Epithelial cell of esophagus (primary cell): ENCODE results near the gene HIP1.
A peak's percentile ranks its signal among the peaks of the same experiment; 100 is the strongest.
"Not testable (repeated sequence)": the region's sequence is repeated elsewhere in the genome, so short reads cannot be mapped to it uniquely, and the experiment has no call there.

Source experiments
- DNase-seq: peaks from one replicate; pipeline ENCODE4 v3.0.0; 2010; ENCODE audit warnings: low read depth
- H3K4me3 ChIP-seq: 2 replicates; pipeline ENCODE4 v1.5.1; 2011; ENCODE audit warnings: mild to moderate bottlenecking, low read length, control low read depth
- CTCF ChIP-seq: IDR thresholded peaks from 2 replicates; pipeline ENCODE4 v1.5.1; 2011; ENCODE audit warnings: low read depth, mild to moderate bottlenecking, low read length, control low read depth, inconsistent platforms; ENCODE audit not compliant: insufficient read depth; ENCODE audit errors: missing control alignments

The HIP1 gene

GRCh38 chr7:75689246-75690099 is 49.3 kb downstream of the HIP1 start:
- DNase-seq: no peak
- H3K4me3 ChIP-seq: no peak overlapping the region
- TF ChIP-seq CTCF: no peak

DNA sequence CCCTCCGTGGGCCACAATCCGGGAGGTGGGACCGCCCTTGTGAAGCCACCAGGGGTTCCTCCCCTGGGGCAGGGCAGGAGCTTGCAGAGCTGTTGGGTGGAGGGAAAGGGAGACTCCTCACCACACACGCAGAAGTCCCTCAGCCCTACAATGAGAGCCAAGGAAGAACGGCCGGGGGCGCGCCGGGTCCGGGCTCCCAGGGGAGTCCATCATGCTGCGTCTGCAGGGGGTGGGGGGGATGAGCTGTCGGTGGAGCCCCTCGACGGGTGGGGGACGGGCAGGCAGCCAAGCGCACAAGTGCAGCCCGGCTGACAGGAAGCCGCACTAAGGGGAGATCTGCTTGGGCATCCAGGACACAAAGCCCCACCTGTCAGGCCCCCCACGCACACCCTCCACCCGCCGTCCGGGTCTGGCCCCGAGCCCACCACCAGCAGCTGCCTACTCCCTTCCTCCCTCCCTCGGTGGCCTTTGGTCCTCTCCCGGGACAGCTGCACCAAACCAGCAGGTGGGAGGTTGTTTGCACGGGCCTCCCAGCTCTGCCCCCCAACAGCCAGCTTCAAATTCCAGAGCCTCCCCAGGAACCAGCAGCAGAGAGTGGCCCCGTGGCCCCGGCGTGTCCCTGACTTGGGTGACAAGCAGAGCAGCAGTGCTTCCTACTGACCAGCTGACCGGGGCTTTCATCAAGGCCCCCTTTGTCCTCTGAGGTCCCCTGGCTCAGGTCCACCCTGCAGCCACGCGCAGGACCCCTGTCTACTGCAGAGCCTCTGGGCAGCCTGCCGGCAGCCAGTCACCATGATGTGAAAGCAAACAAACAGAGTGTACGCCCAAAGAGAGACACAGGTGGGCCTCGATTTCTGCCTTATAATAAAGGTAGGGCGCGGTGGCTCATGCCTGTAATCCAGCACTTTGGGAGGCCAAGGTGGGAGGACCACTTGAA is 50.3 kb downstream of the HIP1 start:
- no peak overlapping the region for H3K4me3 ChIP-seq
- DNase-seq: no peak
- TF ChIP-seq CTCF: no peak

- no peak for TF ChIP-seq CTCF
- no peak overlapping the region for H3K4me3 ChIP-seq
- no peak for DNase-seq
Measured at GRCh38 chr7:75687246-75688088, 51.3 kb downstream of the HIP1 start.

DNA sequence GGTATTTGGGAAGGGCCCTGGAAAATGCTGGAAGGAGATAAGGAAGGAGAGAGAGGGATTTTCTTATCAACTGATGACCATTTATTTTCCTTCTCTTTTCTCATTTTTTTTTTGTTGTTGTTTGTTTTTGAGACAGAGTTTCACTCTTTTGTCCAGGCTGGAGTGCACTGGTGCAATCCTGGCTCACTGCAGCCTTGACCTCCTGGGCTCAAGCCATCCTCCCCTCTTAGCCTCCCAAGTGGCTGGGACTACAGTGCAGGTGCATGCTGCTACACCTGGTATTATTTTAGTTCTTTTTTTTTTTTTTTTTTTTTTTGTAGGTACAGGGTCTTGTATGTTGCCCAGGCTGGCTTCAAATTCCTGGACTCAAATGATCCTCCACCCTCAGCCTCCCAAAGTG is 52.2 kb downstream of the HIP1 start:
- DNase-seq: no peak
- H3K4me3 ChIP-seq: no peak overlapping the region
- no peak for TF ChIP-seq CTCF

GRCh38 chr7:75682052-75682451 is 56.7 kb downstream of the HIP1 start:
- DNase-seq, H3K4me3 ChIP-seq: not testable (repeated sequence)

DNA sequence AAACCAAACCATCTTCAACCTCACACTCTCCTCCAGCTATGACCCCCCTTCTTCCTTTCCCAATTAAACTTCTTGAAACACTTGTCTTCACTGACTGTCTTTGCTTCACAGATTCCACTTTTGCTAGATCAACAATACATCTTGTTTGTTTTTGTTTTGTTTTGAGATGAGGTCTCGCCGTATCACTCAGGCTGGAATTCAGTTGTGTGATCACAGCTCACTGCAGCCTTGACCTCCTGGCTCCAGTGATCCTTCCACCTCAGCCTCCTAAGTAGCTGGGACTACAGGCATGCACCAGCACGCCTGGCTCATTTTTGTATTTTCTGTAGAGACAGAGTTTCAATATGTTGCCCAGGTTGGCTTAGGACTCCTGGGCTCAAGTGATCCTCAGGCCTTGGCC is 59.7 kb downstream of the HIP1 start:
- no peak for DNase-seq
- no peak for TF ChIP-seq CTCF
- H3K4me3 ChIP-seq: no peak overlapping the region

GRCh38 chr7:75669579-75669978 is 69.2 kb downstream of the HIP1 start:
- no peak overlapping the region for H3K4me3 ChIP-seq
- TF ChIP-seq CTCF: no peak
- peak; percentile 23 for DNase-seq
